ENCODE data around the gene PLXNB2. TPM values are rescaled to one million over a fixed set of nuclear protein-coding genes. Genes with fewer than 3 reads are reported as not detected.

PLXNB2 gene
- total and polyA plus RNA-seq, 11 donors: 35.1 to 139 (median 53.0) TPM

DNA sequence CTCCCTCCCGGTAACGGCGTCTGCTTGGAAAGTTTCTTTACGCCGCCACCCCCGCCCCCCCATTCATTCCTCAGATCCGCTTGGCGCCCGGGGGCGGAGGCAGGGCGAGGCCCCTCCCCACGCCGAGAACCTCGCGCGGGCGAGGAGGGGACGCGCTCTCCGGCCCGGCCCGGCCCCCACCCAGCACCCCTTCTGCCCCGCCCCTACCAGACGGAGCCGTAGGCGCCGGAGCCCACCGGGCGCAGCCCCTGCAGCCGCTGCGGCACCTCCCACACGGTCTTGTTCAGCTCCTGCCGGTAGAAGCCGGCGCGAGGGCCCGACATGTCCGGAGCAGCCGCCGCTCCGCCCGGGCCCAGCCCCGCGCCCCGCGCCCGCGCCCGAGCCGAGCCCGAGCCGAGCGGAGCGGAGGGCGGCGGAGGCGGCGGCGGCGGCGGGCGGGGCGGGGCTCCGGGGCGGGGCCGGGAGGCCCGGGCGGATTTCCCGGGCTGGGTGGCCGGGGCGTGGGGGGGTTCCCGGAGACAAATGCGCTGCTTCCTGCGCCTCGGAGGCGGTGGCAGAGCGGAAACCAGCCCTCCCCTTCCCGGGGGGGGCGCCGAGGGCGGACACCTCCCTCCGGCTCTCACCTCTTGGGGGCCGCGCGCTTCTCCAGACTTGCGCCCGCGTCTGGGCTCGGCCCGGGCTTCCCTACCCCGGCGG, 37.3 kb downstream of the PLXNB2 start, which contains the start of gene MAPK11:
MAPK11 (minus strand) TSS at position 411 of the 696 bp plus-strand sequence; CDS start at position 323, 88 bp downstream.
- Histone ChIP-seq H3K36me3 (peaks cover 0 to 4% (median 3%) of the 10 kb centered on the region in 9 donors), H3K9me3 (no peaks in the 10 kb centered on the region), H3K27ac (peak within 1 kb of the TSS; percentile 70 to 92 (median 78)), H3K4me3 (peak within 1 kb of the TSS; percentile 40 to 76 (median 62)), H3K27me3 (peaks cover 0 to 18% (median 0%) of the 10 kb centered on the region in 9 donors), H3K4me1 (peaks cover 5 to 66% (median 45%) of the 10 kb centered on the region in 12 donors)
- WGBS, 4 donors: 1% methylated on average over 29 to 92 of the region's 92 CpGs
- ATAC-seq (peak; percentile 10 to 68 (median 28)), DNase-seq (peak; percentile 74 to 85 (median 81))
- TF ChIP-seq, protein P1, sequence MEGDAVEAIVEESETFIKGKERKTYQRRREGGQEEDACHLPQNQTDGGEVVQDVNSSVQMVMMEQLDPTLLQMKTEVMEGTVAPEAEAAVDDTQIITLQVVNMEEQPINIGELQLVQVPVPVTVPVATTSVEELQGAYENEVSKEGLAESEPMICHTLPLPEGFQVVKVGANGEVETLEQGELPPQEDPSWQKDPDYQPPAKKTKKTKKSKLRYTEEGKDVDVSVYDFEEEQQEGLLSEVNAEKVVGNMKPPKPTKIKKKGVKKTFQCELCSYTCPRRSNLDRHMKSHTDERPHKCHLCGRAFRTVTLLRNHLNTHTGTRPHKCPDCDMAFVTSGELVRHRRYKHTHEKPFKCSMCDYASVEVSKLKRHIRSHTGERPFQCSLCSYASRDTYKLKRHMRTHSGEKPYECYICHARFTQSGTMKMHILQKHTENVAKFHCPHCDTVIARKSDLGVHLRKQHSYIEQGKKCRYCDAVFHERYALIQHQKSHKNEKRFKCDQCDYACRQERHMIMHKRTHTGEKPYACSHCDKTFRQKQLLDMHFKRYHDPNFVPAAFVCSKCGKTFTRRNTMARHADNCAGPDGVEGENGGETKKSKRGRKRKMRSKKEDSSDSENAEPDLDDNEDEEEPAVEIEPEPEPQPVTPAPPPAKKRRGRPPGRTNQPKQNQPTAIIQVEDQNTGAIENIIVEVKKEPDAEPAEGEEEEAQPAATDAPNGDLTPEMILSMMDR (IDR thresholded peaks at IDR 0.05): no peak
- peak in 1 of 2 donors; percentile 17 for TF ChIP-seq POLR2A (IDR thresholded peaks at IDR 0.05)
- intact Hi-C loops (cut with DNase I): loop anchor here in 5 of 10 donors (5.0 kb wide), 3 partner anchors 37 to 72 kb away; partner anchors contain the start of genes PPP6R2 (in 5 of the 5), PLXNB2 (in 2 of the 5) and DENND6B (in 1 of the 5)

DNA sequence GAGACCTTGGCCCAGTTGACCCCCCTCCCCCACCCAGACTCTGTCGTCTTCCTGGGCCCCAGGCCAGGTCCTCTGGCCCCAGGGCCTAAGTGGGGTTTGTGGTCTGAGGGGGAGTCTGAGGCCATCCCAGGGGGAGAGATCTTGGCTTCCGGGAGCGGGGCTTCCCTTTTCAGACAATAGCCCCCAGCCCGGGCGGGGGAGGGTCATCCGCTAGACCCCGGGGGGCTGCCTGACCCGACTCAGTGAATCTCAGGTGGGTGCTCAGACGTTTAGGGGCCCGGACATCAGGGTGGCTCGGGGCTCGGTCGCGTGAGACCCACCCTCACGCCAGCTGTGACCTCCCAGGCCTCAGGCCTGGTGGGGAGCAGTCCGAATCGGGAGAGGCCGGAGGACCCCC, 37.9 kb downstream of the PLXNB2 start:
- WGBS, 4 donors: 0 to 21% (median 13%) methylated on average over 1 to 18 of the region's 18 CpGs
- ATAC-seq (no peak), DNase-seq (no peak)
- Histone ChIP-seq H3K27me3 (peaks cover 0 to 18% (median 0%) of the 10 kb centered on the region in 9 donors), H3K36me3 (no peaks in the 10 kb centered on the region), H3K27ac (peak overlapping the region; percentile 46 to 92 (median 78)), H3K4me1 (peaks cover 5 to 66% (median 45%) of the 10 kb centered on the region in 12 donors), H3K9me3 (no peaks in the 10 kb centered on the region), H3K4me3 (peak overlapping the region; percentile 40 to 76 (median 62))
- TF ChIP-seq POLR2A (IDR thresholded peaks at IDR 0.05): no peak
- TF ChIP-seq, protein P1 (IDR thresholded peaks at IDR 0.05): no peak
- intact Hi-C loops (cut with DNase I): no loop called here

DNA sequence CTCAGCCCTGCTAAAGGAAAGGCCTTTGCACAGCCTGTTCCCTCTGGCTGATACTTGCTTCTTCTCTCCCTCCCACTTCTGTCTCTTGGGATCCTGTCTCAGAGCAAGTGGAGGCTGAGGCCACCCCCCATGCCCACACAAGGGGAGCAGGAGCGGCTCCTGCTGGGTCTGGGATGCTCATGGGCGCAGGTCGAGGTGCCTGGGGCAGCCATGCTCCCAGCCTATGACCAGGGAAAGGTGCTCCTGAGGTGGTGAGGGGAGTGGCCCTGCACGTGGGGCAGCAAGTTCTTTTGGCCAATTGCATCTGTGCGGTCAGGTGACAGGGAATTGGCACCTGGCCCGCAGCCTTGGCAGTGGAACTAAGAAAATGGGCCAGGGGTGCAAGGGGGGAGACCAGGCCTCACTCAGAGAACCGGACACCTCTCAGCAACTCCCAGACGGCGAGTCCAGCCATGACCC, 38.8 kb downstream of the PLXNB2 start:
- intact Hi-C loops (cut with DNase I): no loop called here
- H3K36me3 ChIP-seq: no peaks in the 10 kb centered on the region
- ATAC-seq: no peak
- H3K27ac ChIP-seq: peak overlapping the region in 4 of 12 donors; percentile 74 to 88 (median 84)
- H3K4me3 ChIP-seq: peak overlapping the region in 3 of 12 donors; percentile 63 to 76 (median 64)
- H3K9me3 ChIP-seq: no peaks in the 10 kb centered on the region
- no peak for DNase-seq
- TF ChIP-seq POLR2A (IDR thresholded peaks at IDR 0.05): no peak
- TF ChIP-seq, protein P1 (IDR thresholded peaks at IDR 0.05): no peak
- WGBS, 4 donors: 43 to 51% (median 47%) methylated on average over 6 to 9 of the region's 9 CpGs
- peaks cover 0 to 18% (median 0%) of the 10 kb centered on the region in 9 donors for H3K27me3 ChIP-seq
- peaks cover 5 to 60% (median 42%) of the 10 kb centered on the region in 12 donors for H3K4me1 ChIP-seq

Measured in heart left ventricle (tissue), 16 donors.